Adrenal gland (tissue), 5 donors: ENCODE measurements around the gene ZNF609.

ENCODE experiments used
- CTCF ChIP-seq, 6 experiments: fragments of 450-650 bp in 4 of 6; fragments of 200-600 bp in 2 of 6; sonication (generic) in 1 of 6; IDR thresholded peaks; 1 replicate in 5 of 6; 2 replicates in 1 of 6; pipeline versions ENCODE4 v1.5.1 to v1.8.0; 2016 to 2021; ENCODE audit warnings: antibody characterized with exemption in 6 of 6, mild to moderate bottlenecking in 2 of 6, moderate library complexity in 1 of 6
- POLR2A ChIP-seq, 2 donors: fragments of 450-650 bp; IDR thresholded peaks; one replicate each; pipeline ENCODE4 v1.6.1; 2017; ENCODE audit warnings: antibody characterized with exemption in 2 of 2, mild to moderate bottlenecking in 2 of 2, moderate library complexity in 1 of 2
- donor health status: DM: no; HTN: no; CAD: no.

- TF ChIP-seq POLR2A (IDR thresholded peaks at IDR 0.05): no peak
- TF ChIP-seq CTCF (IDR thresholded peaks at IDR 0.05): no peak
Measured at GRCh38 chr15:64423970-64424369, 36.4 kb upstream of the ZNF609 start.
